ENCODE results near the gene PSG1. TPM values are rescaled to one million over a fixed set of nuclear protein-coding genes. Genes with fewer than 3 reads are reported as not detected.

Gene PSG1
- total RNA-seq (2014; rRNA removed; shearing (Covaris generic)): not detected in 2 replicates
- total RNA-seq (2022): not detected in 2 replicates
- not detected for Bru-seq, nascent RNA
- BruChase-seq, experiment 1, labeled RNA remaining after a 6-hour chase: not detected
- BruChase-seq, experiment 2, labeled RNA remaining after a 2-hour chase: not detected
- long read RNA-seq: 0 reads

GRCh38 chr19:42879613-42880012, at the start of gene PSG1:
PSG1 (minus strand) TSS chr19:42879713; CDS start chr19:42879581, 132 bp downstream.
- H2AFZ ChIP-seq (ENCODE audit: low read length): no peak within 1 kb of the TSS
- no peaks in the 10 kb centered on the region for H4K20me1 ChIP-seq (ENCODE audit: insufficient read depth, low read length)
- no peaks in the 10 kb centered on the region for H3K4me1 ChIP-seq (ENCODE audit: insufficient read depth, low read length, poor library complexity, severe bottlenecking)
- POLR2A ChIA-PET: no interaction called here
- intact Hi-C loops (cut with micrococcal nuclease; ENCODE audit: unreplicated experiment): no loop called here
- no peak within 1 kb of the TSS for H3K27ac ChIP-seq (ENCODE audit: low read depth, low read length, poor library complexity, severe bottlenecking)
- H3K9me3 ChIP-seq (ENCODE audit: low read length): no peaks in the 10 kb centered on the region
- H3K4me2 ChIP-seq (ENCODE audit: low read length): no peak within 1 kb of the TSS
- no peaks in the 10 kb centered on the region for H3K9me2 ChIP-seq (ENCODE audit: insufficient read depth, low read length)
- no peaks in the 10 kb centered on the region for H3K79me2 ChIP-seq (ENCODE audit: insufficient read depth, low read depth, low read length)
- no peak within 1 kb of the TSS for H3K4me3 ChIP-seq (ENCODE audit: low read depth, low read length, poor library complexity, severe bottlenecking)
- no peak for TF ChIP-seq EZH2phosphoT487 (IDR thresholded peaks at IDR 0.05; ENCODE audit: borderline replicate concordance, low read depth, low read length)
- TF ChIP-seq CTCF (conservative IDR thresholded peaks at IDR 0.05; ENCODE audit: low read length): no peak
- no peak for DNase-seq (ENCODE audit: low spot score)
- no TSS peak for BruUV-seq (replicated peaks)
- CTCF ChIA-PET (ENCODE audit: unreplicated experiment): no interaction called here
- no peaks in the 10 kb centered on the region for H3K36me3 ChIP-seq (ENCODE audit: insufficient read depth, low read length)

GRCh38 chr19:42928896-42929295, 49.4 kb upstream of the PSG1 start:
- CTCF ChIA-PET (ENCODE audit: unreplicated experiment): no interaction called here
- Histone ChIP-seq H3K27ac (ENCODE audit: low read depth, low read length, poor library complexity, severe bottlenecking) (no peak overlapping the region), H2AFZ (ENCODE audit: low read length) (no peak overlapping the region), H3K4me1 (ENCODE audit: insufficient read depth, low read length, poor library complexity, severe bottlenecking) (no peaks in the 10 kb centered on the region), H3K9me2 (ENCODE audit: insufficient read depth, low read length) (no peaks in the 10 kb centered on the region), H3K4me2 (ENCODE audit: low read length) (no peak overlapping the region), H3K79me2 (ENCODE audit: insufficient read depth, low read depth, low read length) (no peaks in the 10 kb centered on the region), H4K20me1 (ENCODE audit: insufficient read depth, low read length) (no peaks in the 10 kb centered on the region), H3K9me3 (ENCODE audit: low read length) (no peaks in the 10 kb centered on the region), H3K36me3 (ENCODE audit: insufficient read depth, low read length) (no peaks in the 10 kb centered on the region), H3K4me3 (ENCODE audit: low read depth, low read length, poor library complexity, severe bottlenecking) (no peak overlapping the region)
- no peak for DNase-seq (ENCODE audit: low spot score)
- no peak for TF ChIP-seq CTCF (conservative IDR thresholded peaks at IDR 0.05; ENCODE audit: low read length)
- no peak for TF ChIP-seq EZH2phosphoT487 (IDR thresholded peaks at IDR 0.05; ENCODE audit: borderline replicate concordance, low read depth, low read length)
- POLR2A ChIA-PET: no interaction called here
- intact Hi-C loops (cut with micrococcal nuclease; ENCODE audit: unreplicated experiment): no loop called here
- no TSS peak for BruUV-seq (replicated peaks)

GRCh38 chr19:42926781-42927180, 47.3 kb upstream of the PSG1 start:
- H3K9me2 ChIP-seq (ENCODE audit: insufficient read depth, low read length): no peaks in the 10 kb centered on the region
- TF ChIP-seq EZH2phosphoT487 (IDR thresholded peaks at IDR 0.05; ENCODE audit: borderline replicate concordance, low read depth, low read length): no peak
- no peak for TF ChIP-seq CTCF (conservative IDR thresholded peaks at IDR 0.05; ENCODE audit: low read length)
- no peak overlapping the region for H2AFZ ChIP-seq (ENCODE audit: low read length)
- DNase-seq (ENCODE audit: low spot score): no peak
- no peaks in the 10 kb centered on the region for H3K9me3 ChIP-seq (ENCODE audit: low read length)
- no TSS peak for BruUV-seq (replicated peaks)
- no peaks in the 10 kb centered on the region for H3K4me1 ChIP-seq (ENCODE audit: insufficient read depth, low read length, poor library complexity, severe bottlenecking)
- ChIA-PET POLR2A (no interaction called here), CTCF (ENCODE audit: unreplicated experiment) (no interaction called here)
- H3K36me3 ChIP-seq (ENCODE audit: insufficient read depth, low read length): no peaks in the 10 kb centered on the region
- H4K20me1 ChIP-seq (ENCODE audit: insufficient read depth, low read length): no peaks in the 10 kb centered on the region
- intact Hi-C loops (cut with micrococcal nuclease; ENCODE audit: unreplicated experiment): no loop called here
- H3K27ac ChIP-seq (ENCODE audit: low read depth, low read length, poor library complexity, severe bottlenecking): no peak overlapping the region
- no peak overlapping the region for H3K4me3 ChIP-seq (ENCODE audit: low read depth, low read length, poor library complexity, severe bottlenecking)
- H3K4me2 ChIP-seq (ENCODE audit: low read length): no peak overlapping the region
- no peaks in the 10 kb centered on the region for H3K79me2 ChIP-seq (ENCODE audit: insufficient read depth, low read depth, low read length)
